H9 (cell line): ENCODE results near the gene CD3D. TPM values are rescaled to one million over a fixed set of nuclear protein-coding genes. Genes with fewer than 3 reads are reported as not detected.

Experiments
- DNase-seq: peaks from one replicate; pipeline ENCODE4 v3.0.0-alpha.2; 2017
- H2AFZ ChIP-seq: one replicate; pipeline ENCODE4 v1.6.1; 2013; ENCODE audit warnings: mild to moderate bottlenecking, low read length, control low read depth, moderate library complexity
- H2AK5ac ChIP-seq: 2 replicates; pipeline ENCODE4 v1.6.1; 2013; ENCODE audit warnings: low read length, control low read depth, mixed read lengths; ENCODE audit not compliant: insufficient read length
- H2BK120ac ChIP-seq: one replicate; pipeline ENCODE4 v1.6.1; 2013; ENCODE audit warnings: low read depth, mild to moderate bottlenecking, low read length, control low read depth, inconsistent platforms; ENCODE audit not compliant: poor library complexity, severe bottlenecking
- H2BK12ac ChIP-seq: 2 replicates; pipeline ENCODE4 v1.6.1; 2013; ENCODE audit warnings: low read length, control low read depth, mixed read lengths, low read depth; ENCODE audit not compliant: insufficient read length
- H2BK15ac ChIP-seq: 2 replicates; pipeline ENCODE4 v1.6.1; 2013; ENCODE audit warnings: low read depth, low read length, control low read depth
- H2BK20ac ChIP-seq: one replicate; pipeline ENCODE4 v1.6.1; 2013; ENCODE audit warnings: low read depth, mild to moderate bottlenecking, low read length, control low read depth, inconsistent platforms; ENCODE audit not compliant: poor library complexity, severe bottlenecking
- H2BK5ac ChIP-seq: 2 replicates; pipeline ENCODE4 v1.6.1; 2013; ENCODE audit warnings: low read length, control low read depth, mixed read lengths; ENCODE audit not compliant: insufficient read length
- H3K14ac ChIP-seq: 2 replicates; pipeline ENCODE4 v1.6.1; 2013; ENCODE audit warnings: low read length, control low read depth; ENCODE audit not compliant: insufficient read depth
- H3K18ac ChIP-seq: 2 replicates; pipeline ENCODE4 v1.6.1; 2013; ENCODE audit warnings: low read depth, mild to moderate bottlenecking, mixed read lengths, low read length, control low read depth; ENCODE audit not compliant: insufficient read length
- H3K23ac ChIP-seq: 2 replicates; pipeline ENCODE4 v1.6.1; 2013; ENCODE audit warnings: low read length, control low read depth, mixed read lengths, low read depth; ENCODE audit not compliant: insufficient read length
- H3K23me2 ChIP-seq: 2 replicates; pipeline ENCODE4 v1.6.1; 2013; ENCODE audit warnings: low read depth, mild to moderate bottlenecking, mixed read lengths, low read length, control low read depth; ENCODE audit not compliant: insufficient read length, poor library complexity, severe bottlenecking
- H3K27ac ChIP-seq: 2 replicates; pipeline ENCODE4 v1.5.1; 2013; ENCODE audit warnings: low read length, control low read depth, mixed read lengths, low read depth; ENCODE audit not compliant: insufficient read length
- H3K27me3 ChIP-seq: 2 replicates; pipeline ENCODE4 v1.6.1; 2013; ENCODE audit warnings: low read length, control low read depth, inconsistent platforms; ENCODE audit not compliant: insufficient read depth
- H3K4ac ChIP-seq: 2 replicates; pipeline ENCODE4 v1.6.1; 2013; ENCODE audit warnings: low read depth, mild to moderate bottlenecking, control low read depth, inconsistent platforms, low read length, moderate library complexity
- H3K4me1 ChIP-seq: 2 replicates; pipeline ENCODE4 v1.6.1; 2013; ENCODE audit warnings: low read length, control low read depth, inconsistent platforms; ENCODE audit not compliant: insufficient read depth
- H3K4me2 ChIP-seq: 2 replicates; pipeline ENCODE4 v1.6.1; 2013; ENCODE audit warnings: low read length, control low read depth, mixed read lengths; ENCODE audit not compliant: insufficient read length, insufficient read depth
- H3K56ac ChIP-seq: 2 replicates; pipeline ENCODE4 v1.6.1; 2013; ENCODE audit warnings: low read depth, mild to moderate bottlenecking, mixed read lengths, low read length, control low read depth; ENCODE audit not compliant: insufficient read length
- H3K79me1 ChIP-seq: 2 replicates; pipeline ENCODE4 v1.6.1; 2013; ENCODE audit warnings: low read depth, mild to moderate bottlenecking, moderate library complexity, low read length, control low read depth, inconsistent platforms; ENCODE audit not compliant: insufficient read depth, poor library complexity, severe bottlenecking
- H3K79me2 ChIP-seq: 2 replicates; pipeline ENCODE4 v1.6.1; 2013; ENCODE audit warnings: low read length, control low read depth, inconsistent platforms; ENCODE audit not compliant: insufficient read depth
- H3K9ac ChIP-seq: 2 replicates; pipeline ENCODE4 v1.6.1; 2013; ENCODE audit warnings: low read length, control low read depth, mixed read lengths; ENCODE audit not compliant: insufficient read length; ENCODE audit errors: extremely low read depth
- H3K9me3 ChIP-seq: one replicate; pipeline ENCODE4 v1.6.1; 2013; ENCODE audit warnings: low read depth, low read length, inconsistent platforms; ENCODE audit not compliant: control insufficient read depth
- H3T11ph ChIP-seq: one replicate; pipeline ENCODE4 v1.6.1; 2013; ENCODE audit warnings: mild to moderate bottlenecking, low read length, control low read depth, inconsistent platforms
- H4K20me1 ChIP-seq: one replicate; pipeline ENCODE4 v1.6.1; 2013; ENCODE audit not compliant: control insufficient read depth, insufficient read length, insufficient read depth
- H4K5ac ChIP-seq: 2 replicates; pipeline ENCODE4 v1.6.1; 2013; ENCODE audit warnings: low read depth, mild to moderate bottlenecking, mixed read lengths, low read length, control low read depth; ENCODE audit not compliant: insufficient read length
- H4K8ac ChIP-seq: replicated peaks from 2 replicates; pipeline ENCODE4 v1.6.1; 2013; ENCODE audit warnings: low read length, control low read depth, mixed read lengths, low read depth; ENCODE audit not compliant: insufficient read length
- H4K91ac ChIP-seq: 2 replicates; pipeline ENCODE4 v1.6.1; 2013; ENCODE audit warnings: low read depth, mild to moderate bottlenecking, moderate library complexity, mixed read lengths, low read length, control low read depth; ENCODE audit not compliant: insufficient read length
- H3K27ac Mint-ChIP-seq, 3 experiments: 2 replicates in 2 of 3; 3 replicates in 1 of 3; pipeline ENCODE4 v1.8.0; 2020 to 2021; ENCODE audit warnings: mixed read lengths in 3 of 3, mild to moderate bottlenecking in 1 of 3, moderate library complexity in 1 of 3
- H3K27me3 Mint-ChIP-seq: 2 replicates; pipeline ENCODE4 v1.8.0; 2021; ENCODE audit warnings: low read depth, mild to moderate bottlenecking, moderate library complexity, mixed read lengths
- H3K36me3 Mint-ChIP-seq, 3 experiments: 2 replicates in 2 of 3; 3 replicates in 1 of 3; pipeline ENCODE4 v1.8.0; 2020 to 2021; ENCODE audit warnings: low read depth in 3 of 3, mixed read lengths in 3 of 3; ENCODE audit not compliant: insufficient read depth in 1 of 3
- H3K4me1 Mint-ChIP-seq, 2 experiments: 2 replicates each; pipeline ENCODE4 v1.8.0; 2020; ENCODE audit warnings: mixed read lengths in 2 of 2
- H3K4me3 Mint-ChIP-seq, 2 experiments: 2 replicates in 1 of 2; 3 replicates in 1 of 2; pipeline ENCODE4 v1.8.0; 2020 to 2021; ENCODE audit warnings: mild to moderate bottlenecking in 2 of 2, mixed read lengths in 2 of 2, moderate library complexity in 1 of 2
- H3K9me3 Mint-ChIP-seq, 2 experiments: 2 replicates in 1 of 2; 3 replicates in 1 of 2; pipeline ENCODE4 v1.8.0; 2020; ENCODE audit warnings: mild to moderate bottlenecking in 2 of 2, mixed read lengths in 2 of 2, moderate library complexity in 1 of 2
- CTCF ChIP-seq: fragments of 200-600 bp; sonication (generic); conservative IDR thresholded peaks from 3 replicates; pipeline ENCODE4 v1.8.0; 2021; ENCODE audit warnings: antibody characterized with exemption, mild to moderate bottlenecking
- WGBS: extraction: QIAGEN DNeasy Blood & Tissue Kit; methylation state at CpG from one replicate; pipeline ENCODE4 v1.1.7; 2013; ENCODE audit warnings: missing lambda C conversion rate, low lambda C conversion rate, mixed read lengths; ENCODE audit not compliant: insufficient read length; ENCODE audit errors: extremely low coverage; 5-methylcytosine and 5-hydroxymethylcytosine counted together
- long read RNA-seq: library from polyadenylated mRNA; unstranded; transcript quantifications from one replicate; pipeline ENCODE4 v2.0.0, GENCODE V29; 2020
- total RNA-seq: library from RNA; stranded (reverse); gene quantifications from 2 replicates; pipeline ENCODE4 v1.2.1, GENCODE V29; 2021

Gene CD3D
- total RNA-seq, result not detected in 2 replicates
- long read RNA-seq, result 0 reads

- no peak within 1 kb of the TSS for H3K4me3 Mint-ChIP-seq
- no peaks in the 10 kb centered on the region for H3K4me1 ChIP-seq
- no peak within 1 kb of the TSS for H4K91ac ChIP-seq
- H4K8ac ChIP-seq, result no peak within 1 kb of the TSS
- H3K4me2 ChIP-seq, result no peak within 1 kb of the TSS
- no peak within 1 kb of the TSS for H3K27ac ChIP-seq
- H3T11ph ChIP-seq, result no peak within 1 kb of the TSS
- no peaks in the 10 kb centered on the region for H3K27me3 ChIP-seq
- no peak within 1 kb of the TSS for H3K4ac ChIP-seq
- H3K79me2 ChIP-seq, result no peaks in the 10 kb centered on the region
- no peak within 1 kb of the TSS for H4K5ac ChIP-seq
- H3K9me3 Mint-ChIP-seq, result no peaks in the 10 kb centered on the region
- H3K27me3 Mint-ChIP-seq, result peaks cover 54% of the 10 kb centered on the region
- H3K27ac Mint-ChIP-seq, result no peak within 1 kb of the TSS; a peak in 1 of 7 replicates
- H2BK120ac ChIP-seq, result no peak within 1 kb of the TSS
- no peaks in the 10 kb centered on the region for H3K23me2 ChIP-seq
- WGBS, result no CpG with 5 or more reads among the region's 13 CpGs
- DNase-seq, result no peak
- H2AFZ ChIP-seq, result no peak within 1 kb of the TSS
- no peaks in the 10 kb centered on the region for H4K20me1 ChIP-seq
- no peak within 1 kb of the TSS for H2BK5ac ChIP-seq
- no peak for TF ChIP-seq CTCF
- H2BK12ac ChIP-seq, result no peak within 1 kb of the TSS
- H3K79me1 ChIP-seq, result no peaks in the 10 kb centered on the region
- H2AK5ac ChIP-seq, result no peak within 1 kb of the TSS
- H3K4me1 Mint-ChIP-seq, result peaks cover 2 to 3% of the 10 kb centered on the region in 2 experiments; a peak in 1 of 4 replicates
- H2BK15ac ChIP-seq, result no peak within 1 kb of the TSS
- H3K18ac ChIP-seq, result no peak within 1 kb of the TSS
- H3K9ac ChIP-seq, result no peak within 1 kb of the TSS
- H2BK20ac ChIP-seq, result no peak within 1 kb of the TSS
- no peaks in the 10 kb centered on the region for H3K9me3 ChIP-seq
- H3K14ac ChIP-seq, result peak within 1 kb of the TSS; percentile 49; the same call in 1 of the 2 replicates
- H3K23ac ChIP-seq, result no peak within 1 kb of the TSS
- no peaks in the 10 kb centered on the region for H3K36me3 Mint-ChIP-seq
- H3K56ac ChIP-seq, result no peak within 1 kb of the TSS
Observed at GRCh38 chr11:118342503-118343161, at the start of gene CD3D. TSS of gene CD3D (minus strand) at chr11:118342705. CDS start at chr11:118342607, 98 bp downstream.
